AG20443 (cell line): ENCODE results near the gene ZNF236.

ENCODE experiments used
- DNase-seq: peaks from one replicate; pipeline ENCODE4 v3.0.0; 2012; ENCODE audit warnings: low spot score, mixed read lengths

Gene ZNF236

DNA sequence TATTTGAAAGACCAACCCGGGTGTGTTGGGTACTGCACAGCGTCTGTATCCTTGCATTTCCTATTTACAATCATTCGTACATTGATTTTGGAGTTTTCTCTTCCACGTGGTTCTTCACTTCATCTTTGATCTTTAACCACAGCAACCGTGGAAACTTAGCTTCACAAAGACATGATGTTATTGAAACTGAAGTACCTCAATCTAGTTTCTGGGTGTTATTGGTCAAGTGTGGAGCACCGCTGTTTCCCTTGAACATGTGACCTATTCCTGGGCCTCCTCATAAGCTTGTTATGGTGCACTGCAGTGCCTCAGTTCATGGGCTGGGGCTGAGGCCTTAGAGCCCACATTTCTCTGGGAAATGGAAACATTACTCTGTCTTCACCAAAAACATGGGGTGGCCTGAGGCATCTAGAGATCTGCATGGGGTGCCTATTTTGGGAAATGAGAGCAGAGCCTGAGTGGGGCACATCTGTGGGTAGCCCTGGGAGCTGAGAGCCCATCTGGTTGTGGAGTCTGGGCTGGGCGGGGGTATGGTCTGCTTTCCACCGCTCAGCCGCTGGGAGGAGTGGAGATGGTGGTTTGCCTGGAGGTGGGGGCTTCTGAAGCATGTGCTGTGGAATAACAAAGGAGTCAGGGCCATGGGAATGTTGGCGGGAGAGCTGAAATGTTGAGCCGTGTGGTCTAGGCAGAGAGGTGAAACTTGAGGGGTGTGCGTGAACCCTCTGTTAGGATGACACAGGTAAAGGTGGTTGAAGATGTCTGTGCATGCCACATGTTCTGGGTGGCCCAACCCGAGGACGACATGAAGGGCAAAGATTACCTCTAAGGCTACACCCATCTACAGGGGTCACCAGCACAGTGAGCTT lies 37.4 kb downstream of the ZNF236 start:
- DNase-seq: no peak

DNA sequence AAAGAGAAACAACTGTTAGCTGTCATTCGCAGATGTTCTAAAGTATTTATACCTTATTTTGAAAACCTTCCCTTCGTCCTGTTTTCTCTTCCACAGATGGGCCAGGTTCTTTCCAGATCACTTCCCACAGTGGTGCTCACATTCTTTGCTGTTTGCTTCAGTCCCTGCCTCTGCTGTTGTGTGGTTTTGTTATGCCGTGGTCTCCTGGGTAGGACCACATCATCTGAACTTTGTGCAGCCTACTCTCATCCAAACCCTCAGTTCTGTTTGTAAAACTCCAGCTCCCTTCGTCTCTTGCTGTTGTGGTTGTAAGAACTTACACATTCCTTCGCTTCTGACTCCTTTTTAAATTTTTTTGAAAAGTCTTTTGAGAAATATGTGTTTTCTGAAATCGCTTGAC lies 38.1 kb downstream of the ZNF236 start:
- DNase-seq: no peak

DNA sequence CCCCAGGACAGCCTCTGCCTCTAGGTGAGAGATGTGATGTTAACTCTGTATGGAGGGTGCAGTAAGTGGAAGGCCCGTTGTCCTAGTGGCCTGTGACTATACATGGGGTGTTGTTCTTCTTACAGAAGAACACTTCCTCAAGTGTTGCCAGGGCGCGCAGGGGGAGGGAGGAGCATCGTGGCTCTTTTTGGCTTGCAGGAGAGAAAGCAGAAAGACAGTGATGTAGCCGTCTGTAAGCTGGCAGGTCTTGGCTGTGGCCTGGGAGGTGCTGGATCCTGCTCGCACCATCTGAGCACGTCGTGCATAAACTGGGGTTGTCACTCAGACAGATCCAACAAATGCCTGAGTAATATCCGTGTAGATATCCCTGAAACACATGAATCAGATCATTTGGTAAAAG lies 44.3 kb downstream of the ZNF236 start:
- peak; percentile 42 for DNase-seq

DNA sequence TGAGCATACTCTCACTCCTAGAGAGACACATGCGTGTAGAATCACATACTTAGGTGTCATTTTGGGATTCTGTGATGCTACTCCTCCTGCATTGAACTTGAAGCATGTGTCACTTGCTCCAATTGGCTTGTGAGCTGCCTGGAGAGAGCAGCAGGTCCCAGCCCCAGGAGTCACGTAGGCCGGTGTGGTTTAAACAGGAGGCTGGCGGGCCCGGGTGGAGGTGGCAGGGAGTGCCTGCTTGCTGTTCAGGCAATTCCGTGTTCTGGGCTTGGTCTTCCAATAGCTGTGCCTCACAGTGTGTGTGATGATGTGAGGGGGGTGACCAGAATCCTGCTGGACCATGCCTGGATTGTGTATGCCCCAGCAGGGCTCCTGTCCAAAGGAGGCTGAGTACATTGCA lies 51.0 kb downstream of the ZNF236 start:
- no peak for DNase-seq

DNA sequence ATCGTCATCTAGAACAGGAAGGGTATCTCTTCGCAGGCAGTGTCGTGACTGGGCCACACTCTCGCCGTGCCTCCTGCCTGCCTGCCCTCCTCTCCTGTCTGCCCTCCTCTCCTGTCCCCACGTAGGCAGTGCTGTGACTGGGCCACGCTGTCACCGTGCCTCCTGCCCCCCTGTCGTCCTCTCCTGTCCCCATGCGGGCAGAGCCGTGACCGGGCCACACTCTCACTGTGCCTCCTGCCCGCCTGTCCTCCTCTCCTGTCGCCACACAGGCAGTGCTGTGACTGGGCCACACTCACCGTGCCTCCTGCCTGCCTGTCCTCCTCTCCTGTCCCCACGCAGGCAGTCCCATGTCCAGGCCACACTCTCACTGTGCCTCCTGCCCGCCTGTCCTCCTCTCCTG lies 51.4 kb downstream of the ZNF236 start:
- no peak for DNase-seq

DNA sequence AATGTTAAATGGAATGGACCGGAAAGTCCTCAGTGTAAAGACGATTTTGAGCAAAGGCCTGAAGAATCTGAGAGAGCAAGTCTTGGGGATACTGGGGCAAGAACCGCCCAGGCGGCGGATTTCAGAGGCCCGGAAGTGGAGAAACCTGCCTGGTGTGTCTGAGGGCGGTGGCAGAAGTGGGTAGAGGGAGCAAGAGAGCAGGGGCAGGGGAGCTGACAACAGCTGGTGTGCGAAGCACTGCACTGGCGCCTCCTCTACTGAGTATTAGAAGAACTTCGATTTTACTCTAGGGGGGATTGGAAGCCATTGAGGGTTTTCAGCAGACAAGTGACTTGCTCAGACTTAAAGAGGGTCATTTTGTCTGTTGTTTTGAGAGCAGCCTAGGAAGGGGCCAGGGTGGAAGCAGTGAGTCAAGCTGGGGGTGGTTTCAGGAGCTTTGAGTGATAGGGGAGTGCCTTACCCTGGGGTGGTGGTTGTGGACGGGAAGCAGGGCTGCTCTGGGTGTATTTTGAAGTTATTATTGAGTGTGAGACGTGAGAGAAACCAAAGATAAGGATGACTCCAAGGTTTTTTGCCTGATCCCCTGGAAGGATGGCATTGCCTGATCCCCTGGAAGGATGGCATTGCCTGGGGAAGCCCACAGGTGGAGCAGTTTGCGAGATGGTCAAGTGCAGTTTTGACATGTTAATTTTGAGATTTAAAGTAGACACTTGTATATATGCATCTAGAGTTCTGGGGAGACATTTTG lies 52.5 kb downstream of the ZNF236 start:
- DNase-seq: no peak

DNA sequence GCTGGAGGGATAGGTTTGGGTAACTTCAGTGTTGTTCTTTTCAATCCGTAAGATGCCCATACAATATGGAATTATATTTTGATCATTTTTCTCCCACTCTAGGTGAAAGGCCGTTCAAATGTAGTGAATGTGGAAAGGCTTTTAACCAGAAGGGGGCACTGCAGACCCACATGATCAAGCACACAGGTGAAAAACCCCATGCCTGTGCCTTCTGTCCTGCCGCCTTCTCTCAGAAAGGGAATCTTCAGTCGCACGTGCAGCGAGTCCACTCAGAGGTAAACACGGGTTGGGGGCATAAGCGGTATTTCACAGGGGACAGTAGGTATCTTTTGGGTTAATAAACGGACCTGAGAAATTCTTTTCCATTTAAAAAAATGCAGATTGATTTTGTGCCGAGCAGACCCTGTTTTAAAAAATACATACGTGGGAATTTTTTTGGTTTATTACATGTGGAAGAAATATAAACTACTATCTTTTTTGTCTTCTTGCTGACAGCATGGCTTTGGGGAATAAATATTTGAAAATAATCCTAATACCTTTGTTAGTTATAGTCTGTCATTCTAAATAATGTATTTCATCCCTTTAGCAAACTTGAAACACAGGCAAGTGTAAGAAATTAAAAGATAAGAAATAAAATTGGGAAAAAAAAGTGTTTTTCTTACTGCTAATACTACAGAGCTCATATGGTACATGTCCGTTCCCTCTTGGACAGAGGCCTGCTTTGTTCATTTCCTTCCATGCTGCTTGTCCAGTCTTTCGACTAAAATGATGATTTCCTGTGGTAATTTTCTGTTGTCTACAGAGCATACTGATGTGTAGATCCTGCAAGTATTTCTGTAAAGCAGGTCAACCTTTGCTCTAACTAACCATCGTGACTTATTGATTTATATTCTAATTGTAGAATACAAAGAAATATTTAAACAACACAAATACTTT lies 53.3 kb downstream of the ZNF236 start:
- DNase-seq: peak; percentile 39

DNA sequence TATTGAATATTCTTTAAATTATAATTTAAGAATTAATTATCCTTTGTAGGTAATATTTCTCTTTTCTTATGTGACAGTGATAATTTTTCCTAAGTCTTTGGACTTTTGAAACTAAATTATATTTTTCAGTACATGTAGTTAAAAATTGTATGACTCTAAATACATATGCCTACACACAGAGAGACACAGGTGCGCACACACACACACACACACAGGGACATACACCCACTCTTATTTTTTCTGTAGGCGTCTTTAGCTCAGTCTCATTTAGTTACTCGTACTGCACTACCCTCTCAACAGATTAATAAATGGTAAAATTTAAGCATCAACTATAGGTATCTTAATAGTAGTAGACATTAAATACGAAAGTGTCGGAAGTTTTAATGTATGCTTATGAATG lies 56.1 kb downstream of the ZNF236 start:
- no peak for DNase-seq

DNA sequence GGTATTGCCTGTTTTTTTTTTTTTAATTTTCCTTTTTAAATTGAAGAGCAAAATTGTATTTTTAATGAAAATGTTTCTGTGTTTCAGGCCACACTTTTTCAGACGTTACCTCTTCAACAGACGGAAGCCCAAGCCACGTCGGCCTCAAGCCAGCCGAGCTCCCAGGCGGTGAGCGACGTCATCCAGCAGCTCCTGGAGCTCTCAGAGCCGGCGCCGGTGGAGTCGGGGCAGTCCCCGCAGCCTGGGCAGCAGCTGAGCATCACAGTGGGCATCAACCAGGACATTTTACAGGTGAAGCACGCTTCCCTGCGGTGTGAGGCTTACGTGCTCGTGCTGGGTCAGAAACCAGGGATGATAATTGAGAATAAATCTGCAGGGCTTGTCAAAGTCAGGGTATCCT lies 57.7 kb downstream of the ZNF236 start:
- no peak for DNase-seq

DNA sequence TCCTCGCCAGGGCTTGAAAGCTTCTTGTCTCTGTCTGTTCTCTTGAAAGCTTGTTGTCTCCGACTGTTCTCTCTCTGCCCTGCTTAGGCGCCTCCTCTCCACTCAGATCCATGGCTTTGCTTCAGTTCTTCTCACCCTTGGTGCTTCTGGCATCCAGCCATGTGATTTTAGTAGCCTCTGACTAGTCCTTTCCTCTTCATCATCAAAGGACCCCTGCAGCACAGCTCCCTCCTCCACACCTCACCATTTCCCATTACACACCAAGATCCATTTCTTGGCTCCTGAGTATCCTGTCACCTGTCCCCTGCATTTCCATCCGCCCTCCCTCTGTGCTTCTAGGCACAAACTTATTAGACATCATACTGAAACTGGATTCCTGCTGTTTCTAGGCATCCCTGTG lies 59.4 kb downstream of the ZNF236 start:
- no peak for DNase-seq

DNA sequence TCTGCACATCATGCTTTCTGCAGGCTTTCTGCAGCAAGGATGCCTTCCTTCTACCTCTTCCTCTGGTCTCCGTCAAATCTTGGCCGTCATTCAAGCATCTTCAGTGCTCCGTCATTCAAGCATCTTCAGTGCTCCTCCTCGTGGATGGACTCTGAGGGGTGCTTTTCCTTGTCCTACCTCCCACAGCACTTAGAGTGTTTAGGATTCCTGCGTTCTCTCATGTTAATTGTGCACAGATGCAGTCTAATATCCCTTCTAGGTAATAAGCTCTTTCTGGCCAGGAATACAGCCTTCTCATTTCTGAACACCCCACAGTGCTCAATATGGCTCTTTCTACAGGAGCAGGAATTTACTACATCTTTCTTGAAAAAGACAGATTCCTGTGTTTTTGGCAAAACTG lies 59.8 kb downstream of the ZNF236 start:
- no peak for DNase-seq

DNA sequence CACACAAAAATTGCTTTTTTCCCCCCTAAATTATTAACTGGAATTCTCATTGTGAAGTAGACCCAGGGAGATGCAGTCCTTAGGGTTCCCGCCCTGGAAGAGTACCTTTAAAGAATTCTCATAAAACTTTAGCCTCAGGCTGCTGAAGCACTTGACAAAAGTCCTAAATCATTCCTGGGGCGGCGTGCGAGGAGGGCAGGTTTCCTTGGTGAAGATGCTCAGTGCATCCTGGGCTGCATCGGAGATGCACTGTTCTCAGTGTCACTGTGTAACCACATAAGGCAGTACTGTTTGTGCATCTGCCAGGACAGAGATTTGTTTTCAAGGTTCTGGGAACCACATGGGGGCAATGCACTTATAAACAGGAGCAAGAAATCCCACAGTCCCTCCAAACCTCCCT lies 62.6 kb downstream of the ZNF236 start:
- DNase-seq: no peak

DNA sequence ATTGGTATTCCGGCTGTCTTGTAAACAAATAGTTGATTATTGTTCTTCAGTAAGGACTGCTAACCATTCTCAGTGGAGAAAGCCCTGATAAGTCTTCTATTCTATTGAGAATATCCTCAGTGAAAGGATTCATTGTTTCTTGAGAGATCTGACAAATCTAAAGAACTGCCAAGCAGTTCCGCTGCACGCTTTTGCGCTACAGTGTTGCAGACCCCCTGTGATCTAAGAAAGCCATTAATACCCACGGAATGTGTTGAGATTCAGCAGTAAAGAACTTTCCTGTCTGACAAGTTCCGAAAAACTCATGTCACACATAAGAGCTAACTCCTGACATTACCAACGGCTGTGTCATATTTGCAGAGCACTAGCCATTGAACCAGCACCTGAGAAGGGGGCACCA lies 63.8 kb downstream of the ZNF236 start:
- DNase-seq: no peak

DNA sequence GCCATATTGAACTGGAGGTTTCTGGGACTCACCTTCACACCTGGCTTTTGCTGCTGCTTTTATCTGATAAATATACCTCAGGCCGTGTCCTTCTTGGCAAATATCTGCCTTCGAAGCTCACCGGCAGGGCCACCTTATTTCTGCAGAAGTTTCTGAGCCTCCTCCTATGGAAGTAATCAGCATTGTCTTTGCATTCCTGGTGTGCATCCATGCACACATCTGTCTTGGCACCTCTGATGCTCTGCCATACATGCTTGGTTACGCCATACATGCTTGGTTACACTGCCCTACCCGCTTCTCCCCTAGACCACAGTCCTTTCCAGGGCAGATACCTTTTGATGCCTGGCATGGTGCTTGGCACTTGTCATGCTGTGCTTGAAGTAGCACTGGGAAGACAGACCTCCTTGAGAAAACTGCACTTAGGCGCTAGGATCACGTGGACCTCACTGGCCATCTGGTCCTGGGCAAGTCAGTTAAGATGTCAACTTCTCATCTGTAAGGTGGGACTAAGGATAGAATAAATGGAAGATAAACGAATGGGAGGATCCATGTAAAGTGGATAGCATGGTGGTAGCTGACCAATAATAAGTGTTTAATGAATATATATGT lies 66.8 kb downstream of the ZNF236 start:
- DNase-seq: no peak

DNA sequence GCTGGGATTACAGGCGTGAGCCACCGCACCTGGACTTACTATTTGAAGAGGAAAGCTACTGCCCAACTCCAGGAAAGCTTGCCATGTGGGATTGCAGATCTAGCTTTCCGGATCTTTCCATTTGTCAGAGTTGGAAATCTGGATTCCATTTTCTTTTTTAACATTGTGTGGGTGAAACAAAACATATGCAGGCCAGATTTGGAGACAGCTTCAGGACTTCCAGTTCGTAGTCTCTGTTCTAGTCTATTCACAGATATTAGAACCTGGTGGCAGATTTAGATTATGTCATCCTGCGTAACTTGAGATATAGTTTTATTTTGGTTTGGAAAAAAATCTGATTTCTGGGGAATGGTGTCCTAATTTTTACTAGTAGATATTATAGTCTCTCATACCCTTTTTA lies 70.5 kb downstream of the ZNF236 start:
- peak; percentile 29 for DNase-seq

DNA sequence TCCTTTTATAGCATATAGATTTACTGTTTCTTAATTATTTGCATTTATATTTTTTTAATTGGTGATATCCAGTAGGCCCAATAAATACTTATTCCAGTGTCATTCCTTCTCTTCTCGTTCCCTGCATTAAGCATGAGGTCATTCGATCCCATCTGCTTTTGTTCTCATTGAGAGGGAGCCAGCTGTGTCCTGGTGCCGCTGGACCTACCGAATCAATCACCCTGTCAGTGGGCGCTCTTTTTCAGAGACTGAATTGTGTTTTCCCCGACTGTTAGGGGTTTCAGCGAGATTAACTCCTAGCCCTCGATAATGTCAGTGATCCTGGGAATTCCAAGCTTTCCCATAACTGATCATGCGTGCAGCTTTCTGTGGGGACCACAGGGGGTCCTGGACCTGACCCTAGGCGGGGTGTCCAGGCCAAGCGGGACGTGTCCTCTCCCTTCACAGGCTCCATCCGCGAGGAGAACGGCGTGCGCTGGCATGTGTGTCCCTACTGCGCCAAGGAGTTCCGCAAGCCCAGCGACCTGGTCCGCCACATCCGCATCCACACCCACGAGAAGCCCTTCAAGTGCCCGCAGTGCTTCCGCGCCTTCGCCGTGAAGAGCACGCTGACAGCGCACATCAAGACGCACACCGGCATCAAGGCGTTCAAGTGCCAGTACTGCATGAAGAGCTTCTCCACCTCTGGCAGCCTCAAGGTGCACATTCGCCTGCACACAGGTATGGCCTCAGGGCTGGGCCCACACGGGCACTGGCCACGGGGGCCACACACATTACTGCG lies 72.4 kb downstream of the ZNF236 start:
- no peak for DNase-seq

DNA sequence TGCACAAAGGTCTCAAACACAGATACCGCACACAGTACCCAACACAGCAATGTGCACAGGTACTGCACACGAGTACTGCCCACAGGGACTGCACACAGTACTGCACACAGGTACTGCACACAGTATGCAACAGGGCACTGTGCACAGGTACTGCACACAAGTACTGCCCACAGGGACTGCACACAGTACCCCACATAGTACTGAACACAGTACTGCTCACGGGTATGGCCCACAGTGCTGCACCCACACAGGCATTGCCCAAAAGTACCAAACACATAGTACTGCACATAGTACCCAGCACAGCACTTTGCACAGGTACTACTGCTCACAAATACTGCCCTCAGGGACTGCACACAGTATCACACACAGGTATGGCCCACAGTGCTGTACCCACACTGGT lies 73.1 kb downstream of the ZNF236 start:
- no peak for DNase-seq

DNA sequence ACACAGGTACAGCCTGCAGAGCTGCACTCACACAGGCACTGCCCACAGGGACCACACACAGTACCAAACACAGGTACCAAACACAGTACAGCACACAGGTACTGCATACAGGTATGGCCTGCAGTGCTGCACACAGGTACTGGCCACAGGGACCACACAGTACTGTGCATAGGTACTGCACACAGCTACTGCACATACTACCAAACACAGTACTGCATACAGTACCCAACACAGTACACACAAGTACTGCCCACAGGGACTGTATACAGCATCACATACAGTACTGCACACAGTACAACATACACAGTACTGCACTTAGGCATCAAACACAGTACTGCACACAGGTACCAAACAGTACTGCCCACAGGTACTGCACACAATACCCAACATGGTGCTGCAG lies 74.3 kb downstream of the ZNF236 start:
- DNase-seq: no peak

DNA sequence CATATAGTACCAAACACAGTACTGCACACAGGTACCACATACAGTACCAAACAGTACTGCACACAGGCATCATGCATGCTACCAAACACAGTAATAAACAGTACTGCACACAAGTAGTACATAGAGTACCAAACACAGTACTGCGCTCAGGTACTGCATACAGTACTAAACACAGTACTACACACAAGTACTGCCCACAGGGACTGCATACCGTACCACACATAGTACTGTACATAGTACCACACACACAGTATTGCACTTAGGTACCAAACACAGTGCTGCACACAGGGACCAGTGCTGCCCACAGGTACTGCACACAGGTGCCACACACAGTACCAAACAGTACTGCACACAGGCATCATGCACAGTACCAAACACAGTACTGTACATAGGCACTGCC lies 74.9 kb downstream of the ZNF236 start:
- DNase-seq: no peak

DNA sequence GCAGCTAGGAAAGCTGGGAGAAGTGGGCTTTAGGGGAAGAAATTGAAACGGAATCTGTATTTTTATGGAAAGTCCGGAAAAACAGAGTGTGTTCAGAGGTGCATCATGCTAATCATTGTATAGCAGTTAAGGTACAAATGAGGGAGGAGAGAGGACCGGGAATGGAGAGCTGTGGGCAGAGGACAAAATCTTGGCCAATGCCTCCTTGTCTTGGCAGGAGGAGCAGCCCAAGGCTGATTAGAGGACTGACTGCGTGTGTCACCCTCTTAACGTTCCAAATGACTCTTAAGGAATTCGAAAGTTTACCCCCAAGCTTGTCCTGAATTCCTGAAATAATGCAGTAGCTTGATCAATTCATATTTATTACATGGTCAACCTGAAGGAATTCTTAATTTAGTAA lies 81.0 kb downstream of the ZNF236 start:
- DNase-seq: peak; percentile 58

DNA sequence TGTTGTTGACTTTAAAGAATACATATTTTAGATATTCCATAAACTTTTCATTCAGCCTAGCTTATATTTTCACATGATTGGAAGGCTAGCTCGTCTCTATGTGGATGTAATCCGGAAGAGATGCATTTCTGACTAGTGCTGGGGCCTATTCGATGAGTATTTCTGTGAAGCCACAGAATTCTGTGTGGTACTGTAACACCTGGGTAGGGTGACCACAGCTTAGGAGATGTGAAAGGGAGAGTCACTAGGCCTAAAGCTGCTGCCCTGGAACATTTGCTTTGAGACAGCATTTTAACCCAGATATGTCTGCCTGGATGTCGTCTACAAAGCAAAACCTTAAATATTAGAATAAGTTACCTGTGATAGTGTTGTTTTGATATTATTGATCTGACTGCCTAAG lies 83.5 kb downstream of the ZNF236 start:
- no peak for DNase-seq
